Esophagus squamous epithelium (tissue), 5 donors: ENCODE results near the gene ARHGAP27. TPM values are rescaled to one million over a fixed set of nuclear protein-coding genes. Genes with fewer than 3 reads are reported as not detected.
"Not testable (repeated sequence)": the region's sequence is repeated elsewhere in the genome, so short reads cannot be mapped to it uniquely, and the experiment has no call there.

Experiments
- DNase-seq: peaks from one replicate; lab custom pipeline; 2025; lab: John Stamatoyannopoulos, UW
- H3K27ac ChIP-seq, 4 donors: fragments of 200-600 bp; sonication (generic); one replicate each; pipeline ENCODE4 v1.5.1; 2016 to 2019; ENCODE audit warnings: mild to moderate bottlenecking in 1 of 4
- H3K27me3 ChIP-seq, 4 donors: fragments of 200-600 bp; sonication (generic); 1 replicate in 3 of 4; 2 replicates in 1 of 4; pipeline versions ENCODE4 v1.5.1 to v1.6.0; 2017 to 2021; ENCODE audit warnings: antibody characterized with exemption in 1 of 4
- H3K36me3 ChIP-seq, 3 donors: fragments of 200-600 bp; sonication (generic); one replicate each; pipeline ENCODE4 v1.5.1; 2016 to 2019
- H3K4me1 ChIP-seq, 3 donors: fragments of 200-600 bp; sonication (generic); one replicate each; pipeline ENCODE4 v1.5.1; 2017 to 2019
- H3K4me3 ChIP-seq, 4 donors: fragments of 200-600 bp; sonication (generic); 1 replicate in 3 of 4; 2 replicates in 1 of 4; pipeline ENCODE4 v1.5.1; 2016 to 2019; ENCODE audit warnings: mild to moderate bottlenecking in 2 of 4, moderate library complexity in 1 of 4
- H3K9me3 ChIP-seq, 3 donors: fragments of 200-600 bp; sonication (generic); one replicate each; pipeline ENCODE4 v1.5.1; 2016 to 2019
- POLR2A ChIP-seq, 4 donors: fragments of 450-650 bp; IDR thresholded peaks; one replicate each; pipeline ENCODE4 v1.6.1; 2017; ENCODE audit warnings: antibody characterized with exemption in 4 of 4, mild to moderate bottlenecking in 4 of 4, moderate library complexity in 3 of 4
- WGBS, 2 donors: methylation state at CpG; one replicate each; pipeline ENCODE4 v1.1.5; 2018; 5-methylcytosine and 5-hydroxymethylcytosine counted together
- intact Hi-C: fragments of 100-400 bp; cut with DNase I; formaldehyde crosslinking; loops from one replicate; pipeline ENCODE4 v1.15.0; 2022
- total RNA-seq, 4 donors: library from RNA; depleted of rRNA; stranded (reverse); fragments of >200 nt; gene quantifications; one replicate each; pipeline ENCODE4 v1.1.0, GENCODE V29; 2016
- TF ChIP-seq, protein P1 (sequence below), 6 experiments: fragments of 450-650 bp in 4 of 6; fragments of 200-600 bp in 2 of 6; sonication (generic) in 2 of 6; IDR thresholded peaks; one replicate each; pipeline ENCODE4 v1.5.1; 2016 to 2019; ENCODE audit warnings: antibody characterized with exemption in 6 of 6, mild to moderate bottlenecking in 4 of 6, moderate library complexity in 4 of 6
- donor health status: DM: yes; HTN: yes; CAD: no.

ARHGAP27 gene
- total RNA-seq, 4 donors from 2014 or later = 37.7 to 146 (median 103) TPM

- DNase-seq = no peak
Measured at GRCh38 chr17:45345246-45345553, 87.5 kb downstream of the ARHGAP27 start.

DNA sequence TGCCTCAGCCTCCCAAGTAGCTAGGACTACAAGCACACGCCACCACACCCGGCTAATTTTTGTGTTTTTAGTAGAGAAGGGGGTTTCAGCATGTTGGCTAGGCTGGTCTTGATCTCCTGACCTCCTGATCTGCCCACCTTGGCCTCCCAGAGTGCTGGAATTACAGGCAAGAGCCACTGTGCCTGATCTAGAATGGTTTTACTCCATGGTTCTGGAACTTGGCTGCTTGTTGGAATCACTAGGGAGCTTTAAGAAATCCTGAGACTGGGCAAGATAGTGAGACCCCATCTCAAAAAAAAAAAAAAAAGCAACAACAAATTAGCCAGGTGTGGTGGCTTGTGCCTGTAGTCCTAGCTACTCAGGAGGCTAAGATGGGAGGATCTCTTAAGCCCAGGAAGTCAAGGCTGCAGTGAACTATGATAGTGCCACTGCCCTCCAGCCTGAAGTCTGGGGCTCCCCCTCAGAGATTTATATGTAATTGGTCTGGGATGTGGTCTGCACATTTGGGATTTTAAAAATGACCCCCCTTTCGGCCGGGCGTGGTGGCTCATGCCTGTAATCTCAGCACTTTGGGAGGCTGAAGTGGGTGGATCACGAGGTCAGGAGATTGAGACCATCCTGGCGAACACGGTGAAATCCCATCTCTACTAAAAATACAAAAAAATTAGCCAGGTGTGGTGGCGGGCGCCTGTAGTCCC lies 88.6 kb downstream of the ARHGAP27 start:
- 85 to 96% methylated on average over 5 to 10 of the region's 10 CpGs for WGBS, 2 donors

More at GRCh38 chr17:45345246-45345553, 87.5 kb downstream of the ARHGAP27 start:
- Histone ChIP-seq H3K36me3 (no peaks in the 10 kb centered on the region), H3K27me3 (no peaks in the 10 kb centered on the region), H3K9me3 (no peaks in the 10 kb centered on the region), H3K4me3 (no peak overlapping the region), H3K27ac (peak overlapping the region in 3 of 4 donors; percentile 64 to 82 (median 77)), H3K4me1 (peaks cover 9 to 53% (median 28%) of the 10 kb centered on the region in 3 donors)
- TF ChIP-seq POLR2A (IDR thresholded peaks at IDR 0.05) = no peak
- TF ChIP-seq, protein P1, sequence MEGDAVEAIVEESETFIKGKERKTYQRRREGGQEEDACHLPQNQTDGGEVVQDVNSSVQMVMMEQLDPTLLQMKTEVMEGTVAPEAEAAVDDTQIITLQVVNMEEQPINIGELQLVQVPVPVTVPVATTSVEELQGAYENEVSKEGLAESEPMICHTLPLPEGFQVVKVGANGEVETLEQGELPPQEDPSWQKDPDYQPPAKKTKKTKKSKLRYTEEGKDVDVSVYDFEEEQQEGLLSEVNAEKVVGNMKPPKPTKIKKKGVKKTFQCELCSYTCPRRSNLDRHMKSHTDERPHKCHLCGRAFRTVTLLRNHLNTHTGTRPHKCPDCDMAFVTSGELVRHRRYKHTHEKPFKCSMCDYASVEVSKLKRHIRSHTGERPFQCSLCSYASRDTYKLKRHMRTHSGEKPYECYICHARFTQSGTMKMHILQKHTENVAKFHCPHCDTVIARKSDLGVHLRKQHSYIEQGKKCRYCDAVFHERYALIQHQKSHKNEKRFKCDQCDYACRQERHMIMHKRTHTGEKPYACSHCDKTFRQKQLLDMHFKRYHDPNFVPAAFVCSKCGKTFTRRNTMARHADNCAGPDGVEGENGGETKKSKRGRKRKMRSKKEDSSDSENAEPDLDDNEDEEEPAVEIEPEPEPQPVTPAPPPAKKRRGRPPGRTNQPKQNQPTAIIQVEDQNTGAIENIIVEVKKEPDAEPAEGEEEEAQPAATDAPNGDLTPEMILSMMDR (IDR thresholded peaks at IDR 0.05) = no peak
- intact Hi-C loops = no loop called here
- WGBS, 2 donors = 19 to 56% methylated on average over 2 to 3 of the region's 3 CpGs

More for the DNA sequence above, 88.6 kb downstream of the ARHGAP27 start:
- H3K9me3 ChIP-seq, intact Hi-C loops, H3K36me3 ChIP-seq, H3K27ac ChIP-seq, H3K4me3 ChIP-seq, DNase-seq, H3K27me3 ChIP-seq: not testable (repeated sequence)
- peaks cover 9 to 58% (median 28%) of the 10 kb centered on the region in 3 donors for H3K4me1 ChIP-seq

Other genes with a start within 250 kb of the ARHGAP27 start
- 10 to 100 TPM in 2 of 4 donors, 1 to 10 TPM in 2; 3.5 to 16.8 (median 6.9) TPM for gene FMNL1, start 211.0 kb downstream of the ARHGAP27 start, total RNA-seq
- not detected for gene SPATA32, start 170.8 kb downstream of the ARHGAP27 start, total RNA-seq
- 10 to 100 TPM in 1 of 4 donors, 1 to 10 TPM in 3; 3.7 to 14.7 (median 6.7) TPM for gene MAP3K14, start 115.8 kb downstream of the ARHGAP27 start, total RNA-seq
- gene PLEKHM1, start 57.9 kb upstream of the ARHGAP27 start, total RNA-seq = 100 to 1,000 TPM in 1 of 4 donors, 10 to 100 TPM in 3; 47.7 to 105 (median 81.1) TPM